MM.1S (cell line): ENCODE results near the gene LRRC66.

Source experiments
- DNase-seq: peaks from one replicate; pipeline ENCODE4 v3.0.0-alpha.2; 2015
- H2AFZ ChIP-seq: fragments of 300-600 bp; sonication (generic); 2 replicates; pipeline ENCODE4 v1.6.0; 2016; ENCODE audit warnings: antibody characterized with exemption, low read length
- H3F3A ChIP-seq: fragments of 300-600 bp; sonication (generic); 2 replicates; pipeline ENCODE4 v1.6.1; 2016; ENCODE audit warnings: mild to moderate bottlenecking, antibody characterized with exemption, low read length, moderate library complexity, mixed read lengths; ENCODE audit not compliant: insufficient read depth
- H3K27ac ChIP-seq: fragments of 300-600 bp; sonication (generic); 2 replicates; pipeline ENCODE4 v1.5.1; 2016; ENCODE audit warnings: mild to moderate bottlenecking, low read length
- H3K27me3 ChIP-seq: fragments of 300-600 bp; sonication (generic); replicated peaks from 2 replicates; pipeline ENCODE4 v1.6.0; 2016; ENCODE audit warnings: low read length; ENCODE audit not compliant: insufficient read depth
- H3K36me3 ChIP-seq: fragments of 300-600 bp; sonication (generic); replicated peaks from 2 replicates; pipeline ENCODE4 v1.6.1; 2016; ENCODE audit warnings: mild to moderate bottlenecking, low read length, mixed read lengths; ENCODE audit not compliant: insufficient read depth
- H3K4me1 ChIP-seq: fragments of 300-600 bp; sonication (generic); 2 replicates; pipeline ENCODE4 v1.6.1; 2016; ENCODE audit warnings: low read length, mixed read lengths
- H3K4me2 ChIP-seq: fragments of 300-600 bp; sonication (generic); 2 replicates; pipeline ENCODE4 v1.6.0; 2016; ENCODE audit warnings: low read depth, low read length
- H3K4me3 ChIP-seq: fragments of 300-600 bp; sonication (generic); 2 replicates; pipeline ENCODE4 v1.5.1; 2016; ENCODE audit warnings: low read length, mixed read lengths
- H3K79me2 ChIP-seq: fragments of 300-600 bp; sonication (generic); 2 replicates; pipeline ENCODE4 v1.6.1; 2016; ENCODE audit warnings: mixed run types, low read length, mixed read lengths
- H3K9ac ChIP-seq: fragments of 300-600 bp; sonication (generic); 2 replicates; pipeline ENCODE4 v1.6.1; 2016; ENCODE audit warnings: low read length, mixed read lengths
- H3K9me2 ChIP-seq: fragments of 300-600 bp; sonication (generic); replicated peaks from 2 replicates; pipeline ENCODE4 v1.6.1; 2016; ENCODE audit warnings: mild to moderate bottlenecking, low read length, mixed read lengths; ENCODE audit not compliant: insufficient read depth
- H3K9me3 ChIP-seq: fragments of 300-600 bp; sonication (generic); replicated peaks from 2 replicates; pipeline ENCODE4 v1.6.1; 2016; ENCODE audit warnings: mild to moderate bottlenecking, low read length, mixed read lengths; ENCODE audit not compliant: insufficient read depth
- H4K20me1 ChIP-seq: fragments of 300-600 bp; sonication (generic); 2 replicates; pipeline ENCODE4 v1.6.1; 2016; ENCODE audit warnings: mild to moderate bottlenecking, low read length, moderate library complexity, mixed read lengths; ENCODE audit not compliant: insufficient read depth
- CTCF ChIP-seq: fragments of 300-600 bp; sonication (generic); IDR thresholded peaks from 2 replicates; pipeline ENCODE4 v1.5.1; 2016; ENCODE audit warnings: antibody characterized with exemption, low read length, mixed read lengths
- EZH2 ChIP-seq: fragments of 300-600 bp; sonication (generic); optimal IDR thresholded peaks from 2 replicates; pipeline ENCODE3; 2017; ENCODE audit warnings: low read depth, mild to moderate bottlenecking, antibody characterized with exemption, low read length, mixed read lengths
- EZH2phosphoT487 ChIP-seq: fragments of 300-600 bp; sonication (generic); IDR thresholded peaks from 2 replicates; pipeline ENCODE4 v1.6.1; 2018; ENCODE audit warnings: antibody characterized with exemption, low read length

Gene LRRC66

GRCh38 chr4:51999250-51999649, 20.9 kb downstream of the LRRC66 start:
- DNase-seq: no peak
- Histone ChIP-seq H3K9ac (no peak overlapping the region), H3K4me2 (no peak overlapping the region), H3K4me3 (no peak overlapping the region), H3K79me2 (no peaks in the 10 kb centered on the region), H3K36me3 (no peaks in the 10 kb centered on the region), H3K4me1 (no peaks in the 10 kb centered on the region), H3K9me2 (no peaks in the 10 kb centered on the region), H4K20me1 (no peaks in the 10 kb centered on the region), H3K9me3 (no peaks in the 10 kb centered on the region), H3F3A (no peaks in the 10 kb centered on the region), H3K27me3 (no peaks in the 10 kb centered on the region), H2AFZ (no peak overlapping the region), H3K27ac (no peak overlapping the region)
- TF ChIP-seq EZH2phosphoT487 (no peak), EZH2 (no peak), CTCF (no peak)

- no peaks in the 10 kb centered on the region for H3K9me3 ChIP-seq
- no peak overlapping the region for H3K4me3 ChIP-seq
- no peaks in the 10 kb centered on the region for H3K27me3 ChIP-seq
- no peak for DNase-seq
- H4K20me1 ChIP-seq: no peaks in the 10 kb centered on the region
- no peaks in the 10 kb centered on the region for H3K4me1 ChIP-seq
- no peak overlapping the region for H3K27ac ChIP-seq
- H3F3A ChIP-seq: no peaks in the 10 kb centered on the region
- no peaks in the 10 kb centered on the region for H3K79me2 ChIP-seq
- H2AFZ ChIP-seq: no peak overlapping the region
- TF ChIP-seq CTCF (no peak), EZH2phosphoT487 (no peak), EZH2 (no peak)
- H3K36me3 ChIP-seq: no peaks in the 10 kb centered on the region
- no peak overlapping the region for H3K4me2 ChIP-seq
- H3K9ac ChIP-seq: no peak overlapping the region
- no peaks in the 10 kb centered on the region for H3K9me2 ChIP-seq
These were observed 21.3 kb downstream of the LRRC66 start for GRCh38 chr4:51998837-51999236.

- H3K4me2 ChIP-seq: no peak overlapping the region
- no peak overlapping the region for H2AFZ ChIP-seq
- TF ChIP-seq EZH2 (no peak), CTCF (no peak), EZH2phosphoT487 (no peak)
- H3K9ac ChIP-seq: no peak overlapping the region
- no peaks in the 10 kb centered on the region for H3K4me1 ChIP-seq
- no peak for DNase-seq
- H3K4me3 ChIP-seq: no peak overlapping the region
- H3K9me2 ChIP-seq: no peaks in the 10 kb centered on the region
- H3K36me3 ChIP-seq: no peaks in the 10 kb centered on the region
- H3K27ac ChIP-seq: no peak overlapping the region
- H3K9me3 ChIP-seq: no peaks in the 10 kb centered on the region
- H4K20me1 ChIP-seq: no peaks in the 10 kb centered on the region
- H3F3A ChIP-seq: no peaks in the 10 kb centered on the region
- H3K79me2 ChIP-seq: no peaks in the 10 kb centered on the region
- no peaks in the 10 kb centered on the region for H3K27me3 ChIP-seq
These were observed 22.5 kb downstream of the LRRC66 start for GRCh38 chr4:51997647-51998046.
